GM18499 (cell line): Measurements from ENCODE around the gene TBCEL.
"Not testable (repeated sequence)": the region's sequence is repeated elsewhere in the genome, so short reads cannot be mapped to it uniquely, and the experiment has no call there.

Source experiments
- ATAC-seq: cut with Tn5 transposase; IDR thresholded peaks from one replicate; pipeline ENCODE4 v1.9.1; 2021; ENCODE audit warnings: moderate number of reproducible peaks; ENCODE audit not compliant: insufficient read depth, unreplicated experiment

The TBCEL gene

DNA sequence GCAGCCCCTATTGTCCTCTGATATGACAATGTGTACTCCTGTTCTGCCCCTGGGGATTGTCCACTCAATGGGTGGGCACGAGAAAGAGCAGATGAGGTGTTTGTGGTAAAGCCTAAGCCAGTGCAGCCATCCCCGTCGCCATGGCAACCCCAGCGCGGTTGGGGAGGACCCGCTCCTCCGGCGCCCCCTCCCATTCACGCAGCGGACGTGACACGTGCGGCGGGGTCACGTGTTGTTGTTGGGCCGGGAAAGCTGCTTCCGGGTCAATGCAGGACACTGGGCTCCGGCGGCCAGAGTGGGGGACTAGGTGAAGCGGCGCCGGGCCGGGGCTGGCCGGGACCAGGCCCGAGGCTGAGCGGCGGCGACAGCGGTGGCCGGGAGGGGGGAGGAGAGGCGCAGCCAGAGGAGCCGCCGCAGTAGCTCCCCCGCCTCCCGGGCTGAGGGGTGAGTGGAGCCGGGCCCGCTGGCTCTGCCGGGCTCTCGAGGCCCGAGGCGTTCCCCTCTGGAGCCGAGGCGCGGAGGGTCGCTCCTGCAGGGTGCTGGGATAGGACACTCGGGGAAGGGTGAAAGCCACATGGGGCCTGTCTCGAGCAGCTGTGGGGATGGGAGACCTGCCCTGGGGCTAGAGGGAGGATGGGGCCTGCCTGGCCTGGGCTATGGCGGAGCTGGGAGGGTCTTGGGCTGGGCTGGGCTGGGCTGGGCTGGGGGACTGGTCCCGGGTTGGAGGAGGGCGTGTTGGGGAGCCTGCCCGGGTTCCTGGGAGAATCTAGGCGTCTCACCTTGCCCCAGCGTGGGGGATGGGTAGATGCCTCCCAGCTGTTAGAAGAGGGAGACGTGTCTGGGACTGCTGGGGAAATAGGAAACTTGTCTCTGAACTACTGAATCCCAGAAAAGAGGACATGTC, at the start of gene TBCEL:
TSS of gene TBCEL (plus strand) at position 255 of the 904 bp plus-strand sequence. CDS start 21,589 bp downstream, outside the sequence.
- no peak for ATAC-seq

- ATAC-seq: no peak
These were observed 49.4 kb upstream of the TBCEL start for GRCh38 chr11:120974466-120974865.

DNA sequence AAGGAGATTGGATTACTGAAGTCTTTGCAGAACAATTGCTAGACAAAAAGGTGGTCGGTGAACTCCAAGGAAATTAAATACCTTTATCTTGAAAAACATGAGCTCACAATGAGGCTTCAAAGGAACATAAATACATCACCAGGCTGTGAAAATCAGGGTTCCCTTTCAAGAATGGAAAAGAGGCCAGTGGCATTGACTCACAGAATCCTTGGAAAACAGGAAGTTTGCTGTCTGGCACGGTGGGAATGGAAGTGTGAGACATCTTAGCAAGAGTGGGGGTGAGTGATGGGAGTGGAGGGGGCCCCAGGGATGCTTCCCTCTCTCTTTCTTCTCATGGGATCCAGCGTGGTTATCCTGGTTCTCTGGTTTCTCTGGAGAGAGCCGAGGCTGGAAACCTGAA, 48.9 kb upstream of the TBCEL start:
- no peak for ATAC-seq

DNA sequence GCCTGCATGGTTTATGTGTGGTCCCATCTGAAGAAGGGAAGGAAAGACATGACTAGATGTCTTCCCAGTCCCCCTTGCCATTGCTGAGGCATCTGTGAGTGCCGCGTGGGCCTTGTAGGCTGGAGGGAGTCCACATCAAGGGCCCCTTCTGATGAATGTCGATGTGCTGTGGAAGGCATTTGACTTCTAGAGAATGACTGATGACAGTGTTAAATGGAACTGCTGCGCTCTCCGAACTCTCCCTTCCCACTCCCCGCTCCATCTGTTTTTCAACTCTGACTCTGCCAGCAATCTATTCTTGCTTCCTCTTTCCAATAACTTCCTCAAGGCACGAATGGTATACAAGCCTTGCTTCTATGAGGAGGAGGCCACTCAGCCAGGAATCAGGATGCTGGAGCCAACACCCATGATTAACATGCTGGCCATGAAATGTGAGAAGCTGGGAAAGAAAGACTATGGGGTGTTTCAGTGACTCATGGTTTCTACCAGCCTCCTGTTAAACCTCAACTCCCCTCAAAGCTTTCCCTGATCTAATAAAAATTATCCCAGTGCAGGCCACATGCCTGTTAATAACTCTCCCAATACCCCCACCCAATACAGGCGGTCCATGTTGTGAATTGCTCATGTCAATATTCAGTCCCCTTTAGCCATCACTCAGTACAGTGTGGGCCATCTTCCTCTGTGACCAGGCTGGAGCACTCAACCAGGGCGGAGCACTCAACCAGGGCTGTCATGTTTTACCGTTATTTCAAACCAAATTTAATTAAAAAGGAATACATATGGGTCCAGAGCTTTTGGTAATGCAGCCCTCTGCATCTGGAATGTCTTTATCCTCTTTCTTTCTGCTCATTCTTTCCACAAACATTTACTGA, 46.4 kb upstream of the TBCEL start:
- ATAC-seq: no peak

GRCh38 chr11:120978701-120979100, 45.2 kb upstream of the TBCEL start:
- ATAC-seq: no peak

DNA sequence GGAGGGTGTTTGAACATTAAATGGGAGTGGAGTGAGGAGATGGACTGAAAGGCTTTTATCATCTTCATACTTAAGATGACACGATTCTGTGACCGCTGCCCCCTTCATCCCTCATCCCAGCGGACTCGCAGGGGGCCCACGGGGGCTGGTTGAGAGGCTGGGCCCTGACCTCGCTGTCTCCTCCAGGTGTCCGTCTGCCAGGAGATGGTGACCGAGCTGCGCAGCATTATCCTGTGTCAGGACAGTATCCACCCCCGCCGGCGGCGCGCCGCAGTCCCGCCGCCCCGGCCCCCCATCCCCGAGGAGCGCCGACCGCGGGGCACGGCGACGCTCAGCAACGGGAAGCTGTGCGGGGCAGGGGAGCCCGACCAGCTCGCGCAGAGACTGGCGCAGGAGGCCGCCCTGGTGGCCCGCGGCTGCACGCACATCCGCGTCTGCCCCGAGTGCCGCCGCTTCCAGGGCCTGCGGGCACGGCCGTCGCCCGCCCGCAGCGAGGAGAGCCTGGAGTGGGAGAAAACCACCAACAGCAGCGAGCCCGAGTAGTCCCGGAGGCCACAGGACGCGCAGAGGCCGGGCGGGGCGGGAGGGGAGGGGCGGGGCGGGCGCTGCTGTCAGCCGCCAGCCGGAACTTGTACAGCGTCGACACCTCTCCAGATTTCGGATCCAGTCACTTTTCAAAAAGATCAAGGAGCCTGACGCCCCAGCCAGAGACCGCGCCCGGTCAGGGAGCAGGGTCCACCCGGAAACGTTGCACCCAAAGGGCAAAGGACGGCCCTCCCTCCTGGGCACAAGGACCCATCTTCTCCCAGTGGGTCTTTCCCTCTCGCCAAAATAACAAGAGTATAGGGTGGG, 38.0 kb upstream of the TBCEL start:
- no peak for ATAC-seq

DNA sequence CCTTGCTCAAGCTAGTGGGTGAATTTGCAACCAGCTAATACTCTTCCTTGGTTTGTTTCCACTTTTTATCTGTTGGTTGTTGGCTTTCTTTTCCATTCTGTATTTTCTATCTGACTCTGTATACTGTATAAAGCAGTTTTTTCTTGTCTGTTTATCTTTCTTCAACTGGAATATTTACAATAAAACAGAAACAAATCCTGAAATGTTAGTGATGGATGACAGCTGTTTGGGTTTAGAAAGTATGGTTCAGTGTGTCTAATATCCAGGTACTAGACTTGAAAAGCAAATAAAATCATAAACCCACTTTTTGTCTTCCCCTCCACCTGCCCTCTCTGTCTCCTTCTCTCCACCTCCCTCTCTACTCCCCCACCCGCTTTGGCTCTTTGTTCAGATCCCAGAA, 35.3 kb upstream of the TBCEL start:
- no peak for ATAC-seq

DNA sequence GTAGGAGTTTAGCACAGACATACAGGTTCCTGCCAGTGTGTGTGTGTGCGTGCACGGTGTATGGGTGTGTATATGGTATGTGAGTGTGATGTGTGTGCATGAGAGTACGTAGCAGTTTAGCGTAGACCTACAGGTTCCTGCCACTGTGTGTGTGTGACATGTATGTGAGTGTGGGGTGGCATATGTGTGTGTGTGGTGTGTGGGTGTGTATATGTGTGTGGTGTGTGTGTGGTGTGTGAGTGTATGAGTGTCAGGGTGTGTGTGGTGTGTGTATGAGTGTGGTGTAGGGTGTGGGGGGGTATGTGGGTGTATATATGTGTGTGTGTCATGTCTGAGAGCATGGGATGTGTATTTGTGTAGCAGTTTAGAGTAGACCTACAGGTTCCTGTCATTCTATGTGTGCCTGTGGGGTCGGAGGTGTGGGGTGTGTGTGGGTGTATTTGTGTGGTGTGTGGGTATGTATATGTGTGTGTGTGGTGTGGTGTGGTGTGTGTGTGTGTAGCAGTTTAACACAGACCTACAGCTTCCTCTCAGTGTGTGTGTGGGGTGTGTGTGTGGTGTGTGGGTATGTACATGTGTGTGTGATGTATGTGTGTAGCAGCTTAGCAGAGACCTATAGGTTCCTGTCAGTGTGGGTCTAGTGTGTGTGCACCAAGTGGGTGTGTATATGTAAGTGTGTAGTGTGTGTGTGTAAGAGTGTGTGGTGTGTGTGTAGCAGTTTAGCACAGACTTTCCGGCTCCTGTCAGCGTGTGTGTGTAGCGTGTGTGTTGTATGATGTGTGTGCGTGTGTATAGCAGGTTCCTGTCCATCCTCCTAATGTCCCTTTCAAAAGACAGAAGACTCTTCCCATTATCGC, 31.8 kb upstream of the TBCEL start:
- ATAC-seq: no peak

DNA sequence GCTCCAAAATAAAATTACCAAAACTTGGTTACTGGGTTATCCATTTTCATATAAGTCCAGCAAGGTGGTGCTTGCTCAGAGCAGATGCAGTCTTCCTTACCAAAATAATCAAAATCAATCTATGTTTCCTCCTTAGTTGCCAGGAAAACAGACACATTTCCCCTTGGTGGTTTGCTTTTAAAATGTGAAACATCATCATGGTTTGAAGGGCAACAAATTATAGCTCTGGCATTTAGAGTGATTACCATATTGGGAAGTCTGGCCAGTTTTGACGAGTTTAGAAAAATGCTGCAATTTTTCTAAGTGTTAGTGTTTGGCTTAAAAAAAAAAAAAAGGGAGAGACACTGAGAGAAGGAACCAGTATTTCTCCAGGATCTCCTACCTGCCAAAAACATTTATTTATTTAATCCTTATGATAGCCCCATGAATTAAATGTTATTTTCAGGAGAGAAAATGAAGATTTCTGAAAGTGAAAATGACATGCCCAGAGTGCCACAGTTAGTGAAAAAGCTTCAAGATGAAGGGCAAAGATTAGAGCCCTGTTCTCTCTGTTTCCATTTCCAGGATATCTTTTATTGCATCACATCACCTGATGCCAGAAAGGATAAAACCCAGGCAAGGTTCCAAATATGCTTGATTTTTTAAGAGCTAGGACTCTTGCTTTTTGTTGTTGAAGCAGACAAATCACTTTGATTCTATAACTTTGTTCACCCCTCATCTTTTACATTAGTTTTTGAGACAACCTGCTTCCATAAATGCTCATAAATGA, 29.6 kb upstream of the TBCEL start:
- no peak for ATAC-seq

DNA sequence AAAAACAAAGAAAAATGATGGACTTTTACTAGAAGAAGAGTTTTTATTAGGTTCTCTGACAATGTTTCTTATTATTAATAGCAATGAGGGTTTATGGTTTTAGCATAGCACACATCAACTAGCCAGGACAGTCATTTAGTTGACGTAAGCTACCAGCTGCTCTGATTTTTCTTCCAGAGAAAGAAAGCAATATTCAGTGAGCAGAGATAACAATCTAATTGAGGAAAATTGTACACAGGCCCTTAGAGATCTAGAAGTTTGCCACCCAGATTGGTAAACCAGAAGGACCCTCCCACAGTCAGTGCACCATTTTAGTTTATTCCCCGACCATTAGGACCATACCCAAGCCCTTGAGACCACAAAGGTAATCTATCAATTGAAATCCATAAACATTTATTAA, 28.7 kb upstream of the TBCEL start:
- ATAC-seq: no peak

DNA sequence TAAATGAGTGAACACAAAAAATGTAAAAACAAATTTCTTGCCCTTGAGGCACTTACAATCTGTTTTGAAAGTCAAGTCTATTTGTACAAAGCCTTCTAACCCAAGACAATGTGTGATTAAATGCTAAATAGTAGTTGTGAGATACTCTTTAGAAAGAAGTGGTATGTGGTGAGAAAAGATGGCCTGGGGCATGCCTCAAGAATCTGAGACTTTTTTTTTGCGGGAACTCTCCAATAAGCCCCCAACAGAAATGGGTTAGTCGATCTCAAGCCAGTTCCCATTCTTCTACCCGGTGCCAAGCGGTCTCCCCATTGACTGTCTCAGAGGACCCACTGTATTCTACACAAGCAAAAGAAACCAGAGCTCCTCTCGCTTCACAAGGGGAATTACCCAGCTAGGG, 26.9 kb upstream of the TBCEL start:
- ATAC-seq: no peak

GRCh38 chr11:120998581-120998980, 25.3 kb upstream of the TBCEL start:
- no peak for ATAC-seq

- ATAC-seq: no peak
These were observed 19.6 kb upstream of the TBCEL start for GRCh38 chr11:121004206-121004840.

DNA sequence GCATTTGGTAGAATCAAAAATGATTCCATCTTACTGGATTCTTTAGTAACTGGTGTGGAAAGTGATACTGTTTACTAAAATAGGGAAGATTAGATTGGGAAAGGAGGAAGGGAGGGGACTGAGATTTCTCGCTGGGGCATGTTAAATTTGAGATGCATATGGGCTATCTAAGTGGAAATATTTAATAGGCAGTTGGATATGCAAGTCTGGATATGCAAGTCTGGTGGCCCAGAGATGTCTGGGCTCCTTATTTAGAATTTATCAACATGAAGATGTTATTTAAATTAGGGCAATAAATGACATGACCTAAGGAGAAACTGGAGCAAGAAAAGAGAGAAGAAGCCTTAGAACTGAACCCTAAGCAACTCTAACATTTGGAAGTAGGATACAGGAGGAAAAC, 17.0 kb upstream of the TBCEL start:
- no peak for ATAC-seq

DNA sequence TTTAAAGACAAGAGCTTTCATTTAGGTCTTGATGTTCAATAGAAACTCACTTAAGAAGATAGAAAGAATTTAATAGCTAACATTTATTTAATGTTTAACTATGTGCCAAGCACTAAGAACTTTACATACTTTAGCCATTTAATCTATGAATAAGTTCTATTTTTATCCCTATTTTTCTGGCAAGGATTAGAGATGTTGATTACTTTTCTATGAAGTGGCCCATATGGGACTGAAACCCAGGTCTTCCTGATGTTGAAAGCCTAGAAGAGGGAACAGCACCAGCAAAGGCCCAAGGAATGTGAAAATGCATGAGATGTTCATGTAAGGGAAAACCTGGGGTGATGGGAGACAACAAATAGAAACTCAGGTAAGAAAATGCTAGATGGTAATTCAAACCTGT, 15.4 kb upstream of the TBCEL start:
- ATAC-seq: no peak

DNA sequence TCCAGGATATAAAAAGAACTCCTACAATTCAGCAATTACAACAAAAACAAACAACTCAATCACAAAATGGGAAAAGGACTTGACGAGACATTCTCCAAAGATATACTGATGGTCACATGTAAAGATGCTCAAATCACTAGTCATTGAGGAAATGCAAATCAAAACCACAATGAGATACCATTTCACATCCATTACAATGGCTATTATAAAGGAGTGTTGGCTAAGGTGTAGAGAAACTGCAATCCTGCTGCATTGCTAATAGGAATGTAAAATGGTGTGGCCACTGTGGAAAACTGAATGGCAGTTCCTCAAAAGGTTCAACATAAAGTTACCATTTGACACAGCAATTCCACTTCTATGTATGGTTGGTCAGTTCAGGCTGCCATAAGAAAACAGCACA, 11.8 kb upstream of the TBCEL start:
- ATAC-seq: no peak

GRCh38 chr11:121018746-121019145, 5.2 kb upstream of the TBCEL start:
- no peak for ATAC-seq

GRCh38 chr11:121021718-121022117, 2.2 kb upstream of the TBCEL start:
- not testable (repeated sequence) for ATAC-seq
